ENCODE measurements around the gene MAN2B1.
"Not testable (repeated sequence)": the region's sequence is repeated elsewhere in the genome, so short reads cannot be mapped to it uniquely, and the experiment has no call there.

Gene MAN2B1

DNA sequence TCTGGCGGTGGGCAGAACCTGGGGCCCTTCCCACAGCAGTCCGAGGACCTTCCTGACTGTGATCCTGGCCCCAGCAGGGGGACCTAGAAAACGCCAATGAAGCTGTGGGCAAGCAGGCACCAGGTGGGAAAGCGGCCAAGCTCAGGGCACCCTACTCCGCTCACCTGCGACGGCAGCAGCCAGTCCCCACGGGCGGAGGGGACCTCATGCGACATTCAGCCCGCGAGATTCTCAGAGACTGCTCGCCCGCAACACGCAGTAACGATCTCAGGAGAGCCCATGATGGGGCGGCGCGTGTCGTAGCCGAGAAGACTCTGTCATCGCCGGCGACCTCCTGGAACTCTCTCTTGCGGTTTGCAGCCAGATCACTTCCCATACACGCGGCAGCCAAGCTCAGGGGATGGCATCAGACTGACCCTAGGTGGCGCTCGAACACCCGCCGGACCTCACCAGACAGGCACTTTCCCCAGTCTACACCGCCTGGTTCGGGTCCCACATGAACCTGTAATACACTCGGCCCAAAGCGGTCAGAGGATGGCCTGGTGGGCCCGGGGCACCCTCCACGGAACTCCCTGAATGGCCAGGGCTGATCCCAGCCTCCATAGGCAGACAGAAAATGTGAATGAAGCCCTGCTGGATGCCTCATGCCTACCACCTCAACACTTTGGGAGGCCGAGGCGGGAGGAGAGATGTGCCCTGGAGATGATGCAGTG is 26.5 kb downstream of the MAN2B1 start:
- Histone ChIP-seq H3K9ac (ENCODE audit: low read depth, low read length) (peak overlapping the region; percentile 33; the same call in 1 of the 2 replicates), H3K27ac (ENCODE audit: low read depth, low read length) (no peak overlapping the region), H3K4me1 (ENCODE audit: insufficient read depth, low read length) (no peaks in the 10 kb centered on the region), H3K27me3 (ENCODE audit: insufficient read depth, low read length) (no peaks in the 10 kb centered on the region), H3K9me3 (ENCODE audit: insufficient read depth, low read depth, low read length) (no peaks in the 10 kb centered on the region), H3K36me3 (ENCODE audit: insufficient read depth, low read length) (no peaks in the 10 kb centered on the region), H3K4me3 (ENCODE audit: low read length) (peak overlapping the region; percentile 44)
- WGBS, result 21% methylated on average over 39 of the region's 39 CpGs

DNA sequence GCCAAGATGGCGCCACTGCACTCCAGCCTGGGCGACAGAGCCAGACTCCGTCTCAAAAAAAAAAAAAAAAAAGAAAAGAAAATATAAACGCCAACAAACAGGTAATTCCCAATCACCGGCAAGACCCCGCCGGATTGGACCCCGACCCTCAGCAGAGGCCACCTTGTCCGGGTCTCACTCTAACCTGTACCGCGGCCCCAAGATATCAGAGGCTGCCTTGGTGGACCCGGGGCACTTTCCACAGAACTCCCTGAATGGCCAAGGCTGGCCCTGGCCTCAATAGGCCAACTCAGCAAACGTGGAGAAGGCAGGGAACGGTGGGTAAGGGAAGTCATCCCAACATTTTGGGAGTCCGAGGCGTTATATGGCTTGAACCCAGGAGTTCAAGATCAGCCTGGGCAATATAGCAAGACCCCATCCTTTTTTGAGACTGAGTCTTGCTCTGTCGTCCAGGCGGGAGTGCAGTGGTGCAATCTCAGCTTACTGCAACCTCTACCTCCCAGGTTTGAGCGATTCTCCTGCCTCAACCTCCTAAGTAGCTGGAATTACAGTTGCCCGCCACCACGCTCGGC is 27.8 kb downstream of the MAN2B1 start:
- no peaks in the 10 kb centered on the region for H3K36me3 ChIP-seq (ENCODE audit: insufficient read depth, low read length)
- no peaks in the 10 kb centered on the region for H3K27me3 ChIP-seq (ENCODE audit: insufficient read depth, low read length)
- 96% methylated on average over 20 of the region's 22 CpGs for WGBS
- no peaks in the 10 kb centered on the region for H3K4me1 ChIP-seq (ENCODE audit: insufficient read depth, low read length)
- no peak overlapping the region for H3K4me3 ChIP-seq (ENCODE audit: low read length)
- H3K9me3 ChIP-seq (ENCODE audit: insufficient read depth, low read depth, low read length), result no peaks in the 10 kb centered on the region
- no peak overlapping the region for H3K27ac ChIP-seq (ENCODE audit: low read depth, low read length)
- no peak overlapping the region for H3K9ac ChIP-seq (ENCODE audit: low read depth, low read length)

DNA sequence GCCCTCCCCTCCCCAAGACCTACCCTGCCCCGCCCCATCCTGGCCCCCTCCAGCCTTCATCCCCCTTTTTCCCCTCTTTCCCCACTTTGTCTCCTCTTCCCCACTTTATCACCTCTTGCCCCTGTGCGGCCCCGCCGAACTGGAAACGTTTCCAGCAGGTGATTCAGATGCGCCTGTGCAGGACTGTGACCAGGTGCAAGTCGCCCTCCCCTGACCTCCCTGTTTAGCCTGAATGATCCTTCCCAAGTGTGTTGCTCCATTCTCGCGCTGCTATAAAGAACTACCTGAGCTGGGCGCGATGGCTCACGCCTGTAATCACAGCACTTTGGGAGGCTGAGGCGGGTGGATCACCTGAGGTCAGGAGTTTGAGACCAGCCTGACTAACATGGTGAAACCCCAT is 29.9 kb downstream of the MAN2B1 start:
- Histone ChIP-seq H3K4me3 (ENCODE audit: low read length) (no peak overlapping the region), H3K9me3 (ENCODE audit: insufficient read depth, low read depth, low read length) (no peaks in the 10 kb centered on the region), H3K9ac (ENCODE audit: low read depth, low read length) (no peak overlapping the region), H3K27me3 (ENCODE audit: insufficient read depth, low read length) (no peaks in the 10 kb centered on the region), H3K27ac (ENCODE audit: low read depth, low read length) (no peak overlapping the region), H3K36me3 (ENCODE audit: insufficient read depth, low read length) (no peaks in the 10 kb centered on the region), H3K4me1 (ENCODE audit: insufficient read depth, low read length) (no peaks in the 10 kb centered on the region)
- WGBS, result 95% methylated on average over 13 of the region's 13 CpGs

DNA sequence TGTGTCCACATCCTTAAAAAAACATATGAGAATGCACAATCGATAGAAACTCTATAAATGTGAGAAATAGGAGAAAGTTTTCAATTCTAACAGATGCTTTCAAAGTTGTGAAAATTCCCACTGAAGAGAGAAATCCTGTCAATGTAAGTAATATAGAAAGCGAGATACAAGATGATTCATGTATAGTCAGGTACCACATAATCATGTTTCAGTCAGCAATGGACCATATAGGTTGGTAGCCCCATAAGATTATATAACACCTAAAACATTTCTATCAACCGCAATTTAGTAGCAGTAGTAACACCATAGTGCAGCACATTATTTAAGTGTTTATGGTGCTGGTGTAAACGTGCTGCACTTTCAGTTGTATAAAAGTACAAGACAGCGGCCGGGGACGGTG is 37.3 kb downstream of the MAN2B1 start:
- no peak overlapping the region for H3K9ac ChIP-seq (ENCODE audit: low read depth, low read length)
- no peak overlapping the region; the same call in 1 of the 2 replicates for H3K27ac ChIP-seq (ENCODE audit: low read depth, low read length)
- peaks cover 68% of the 10 kb centered on the region for H3K36me3 ChIP-seq (ENCODE audit: insufficient read depth, low read length)
- H3K4me3 ChIP-seq (ENCODE audit: low read length), result no peak overlapping the region
- H3K4me1 ChIP-seq (ENCODE audit: insufficient read depth, low read length), result no peaks in the 10 kb centered on the region
- H3K9me3 ChIP-seq (ENCODE audit: insufficient read depth, low read depth, low read length), result peaks cover 47% of the 10 kb centered on the region
- WGBS, result 98% methylated on average over 6 of the region's 7 CpGs
- H3K27me3 ChIP-seq (ENCODE audit: insufficient read depth, low read length), result no peaks in the 10 kb centered on the region

DNA sequence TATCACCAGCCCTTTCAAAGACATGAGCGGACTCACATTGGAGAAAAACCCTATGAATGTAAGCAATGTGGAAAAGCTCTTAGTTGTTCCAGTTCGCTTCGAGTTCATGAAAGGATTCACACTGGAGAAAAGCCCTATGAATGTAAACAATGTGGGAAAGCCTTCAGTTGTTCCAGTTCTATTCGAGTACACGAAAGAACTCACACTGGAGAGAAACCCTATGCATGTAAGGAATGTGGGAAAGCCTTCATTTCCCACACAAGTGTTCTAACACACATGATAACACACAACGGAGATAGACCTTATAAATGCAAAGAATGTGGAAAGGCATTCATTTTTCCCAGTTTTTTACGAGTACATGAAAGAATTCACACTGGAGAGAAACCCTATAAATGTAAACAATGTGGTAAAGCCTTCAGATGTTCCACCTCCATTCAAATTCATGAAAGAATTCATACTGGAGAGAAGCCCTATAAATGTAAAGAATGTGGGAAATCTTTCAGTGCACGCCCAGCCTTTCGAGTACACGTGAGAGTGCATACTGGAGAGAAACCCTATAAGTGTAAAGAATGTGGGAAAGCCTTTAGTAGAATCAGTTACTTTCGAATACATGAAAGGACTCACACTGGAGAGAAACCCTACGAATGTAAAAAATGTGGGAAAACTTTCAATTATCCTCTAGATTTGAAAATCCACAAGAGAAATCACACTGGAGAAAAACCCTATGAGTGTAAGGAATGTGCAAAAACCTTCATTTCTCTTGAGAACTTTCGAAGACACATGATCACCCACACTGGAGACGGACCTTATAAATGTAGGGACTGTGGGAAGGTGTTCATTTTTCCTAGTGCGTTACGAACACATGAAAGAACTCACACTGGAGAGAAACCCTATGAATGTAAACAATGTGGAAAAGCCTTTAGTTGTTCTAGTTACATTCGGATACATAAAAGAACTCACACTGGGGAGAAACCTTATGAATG is 38.2 kb downstream of the MAN2B1 start:
- no peak overlapping the region for H3K9ac ChIP-seq (ENCODE audit: low read depth, low read length)
- no peak overlapping the region for H3K4me3 ChIP-seq (ENCODE audit: low read length)
- H3K4me1 ChIP-seq (ENCODE audit: insufficient read depth, low read length), result no peaks in the 10 kb centered on the region
- no peak overlapping the region; the same call in 1 of the 2 replicates for H3K27ac ChIP-seq (ENCODE audit: low read depth, low read length)
- no peaks in the 10 kb centered on the region for H3K27me3 ChIP-seq (ENCODE audit: insufficient read depth, low read length)
- peaks cover 76% of the 10 kb centered on the region for H3K36me3 ChIP-seq (ENCODE audit: insufficient read depth, low read length)
- H3K9me3 ChIP-seq (ENCODE audit: insufficient read depth, low read depth, low read length), result peaks cover 47% of the 10 kb centered on the region
- WGBS, result 97% methylated on average over 16 of the region's 17 CpGs

DNA sequence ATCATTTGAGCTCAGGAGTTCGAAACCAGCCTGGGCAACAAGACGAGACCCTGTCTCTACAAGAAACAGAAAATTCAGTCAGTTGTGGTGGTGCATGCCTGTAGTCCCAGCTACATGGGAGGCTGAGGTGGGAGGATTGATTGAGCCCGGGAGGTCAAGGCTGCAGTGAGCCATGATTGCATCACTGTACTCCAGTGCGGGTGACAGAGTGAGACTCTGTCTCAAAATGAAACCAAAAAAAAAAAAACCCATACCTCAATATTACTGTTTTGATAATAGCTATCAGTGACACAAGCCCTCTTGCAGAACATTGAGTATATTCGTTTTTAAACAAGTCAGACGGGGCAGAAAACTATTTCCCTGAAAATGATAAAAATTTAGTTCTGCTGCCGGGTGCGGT is 39.6 kb downstream of the MAN2B1 start:
- Histone ChIP-seq H3K4me3 (ENCODE audit: low read length) (no peak overlapping the region), H3K36me3 (ENCODE audit: insufficient read depth, low read length) (peaks cover 76% of the 10 kb centered on the region), H3K27ac (ENCODE audit: low read depth, low read length) (no peak overlapping the region), H3K9ac (ENCODE audit: low read depth, low read length) (no peak overlapping the region), H3K9me3 (ENCODE audit: insufficient read depth, low read depth, low read length) (peaks cover 47% of the 10 kb centered on the region), H3K4me1 (ENCODE audit: insufficient read depth, low read length) (no peaks in the 10 kb centered on the region), H3K27me3 (ENCODE audit: insufficient read depth, low read length) (no peaks in the 10 kb centered on the region)
- 96% methylated on average over 8 of the region's 8 CpGs for WGBS

DNA sequence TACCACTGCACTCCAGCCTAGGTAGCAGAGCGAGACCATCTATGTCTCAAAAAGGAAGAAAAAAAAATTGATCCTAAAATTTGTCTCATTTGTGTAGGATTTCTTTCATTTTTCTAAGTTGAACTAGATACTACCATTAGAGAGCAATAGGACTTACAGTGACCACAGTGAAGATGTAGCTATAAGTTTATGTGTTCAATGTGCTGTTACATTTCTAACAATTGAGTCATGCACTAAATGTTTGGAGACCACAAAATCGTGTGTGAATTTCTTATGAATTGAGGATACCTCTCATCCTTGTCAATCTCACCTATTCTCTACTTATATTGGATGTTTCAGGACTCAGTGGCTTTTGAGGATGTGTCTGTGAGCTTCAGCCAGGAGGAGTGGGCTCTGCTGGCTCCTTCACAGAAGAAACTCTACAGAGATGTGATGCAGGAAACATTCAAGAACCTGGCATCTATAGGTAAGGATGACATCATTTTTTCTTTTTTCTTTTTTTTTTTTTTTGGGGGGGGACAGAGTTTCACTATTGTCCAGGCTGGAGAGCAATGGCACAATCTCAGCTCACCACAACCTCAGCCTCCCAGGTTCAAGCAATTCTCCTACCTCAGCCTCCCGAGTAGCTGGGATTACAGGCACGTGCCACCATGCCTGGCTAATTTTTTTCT is 43.0 kb downstream of the MAN2B1 start:
- no peaks in the 10 kb centered on the region for H3K27me3 ChIP-seq (ENCODE audit: insufficient read depth, low read length)
- WGBS, result 93% methylated on average over 3 of the region's 4 CpGs
- peaks cover 6% of the 10 kb centered on the region for H3K4me1 ChIP-seq (ENCODE audit: insufficient read depth, low read length)
- peaks cover 50% of the 10 kb centered on the region for H3K36me3 ChIP-seq (ENCODE audit: insufficient read depth, low read length)
- H3K9me3 ChIP-seq (ENCODE audit: insufficient read depth, low read depth, low read length), result peaks cover 29% of the 10 kb centered on the region
- no peak overlapping the region for H3K4me3 ChIP-seq (ENCODE audit: low read length)
- no peak overlapping the region for H3K9ac ChIP-seq (ENCODE audit: low read depth, low read length)
- no peak overlapping the region for H3K27ac ChIP-seq (ENCODE audit: low read depth, low read length)

DNA sequence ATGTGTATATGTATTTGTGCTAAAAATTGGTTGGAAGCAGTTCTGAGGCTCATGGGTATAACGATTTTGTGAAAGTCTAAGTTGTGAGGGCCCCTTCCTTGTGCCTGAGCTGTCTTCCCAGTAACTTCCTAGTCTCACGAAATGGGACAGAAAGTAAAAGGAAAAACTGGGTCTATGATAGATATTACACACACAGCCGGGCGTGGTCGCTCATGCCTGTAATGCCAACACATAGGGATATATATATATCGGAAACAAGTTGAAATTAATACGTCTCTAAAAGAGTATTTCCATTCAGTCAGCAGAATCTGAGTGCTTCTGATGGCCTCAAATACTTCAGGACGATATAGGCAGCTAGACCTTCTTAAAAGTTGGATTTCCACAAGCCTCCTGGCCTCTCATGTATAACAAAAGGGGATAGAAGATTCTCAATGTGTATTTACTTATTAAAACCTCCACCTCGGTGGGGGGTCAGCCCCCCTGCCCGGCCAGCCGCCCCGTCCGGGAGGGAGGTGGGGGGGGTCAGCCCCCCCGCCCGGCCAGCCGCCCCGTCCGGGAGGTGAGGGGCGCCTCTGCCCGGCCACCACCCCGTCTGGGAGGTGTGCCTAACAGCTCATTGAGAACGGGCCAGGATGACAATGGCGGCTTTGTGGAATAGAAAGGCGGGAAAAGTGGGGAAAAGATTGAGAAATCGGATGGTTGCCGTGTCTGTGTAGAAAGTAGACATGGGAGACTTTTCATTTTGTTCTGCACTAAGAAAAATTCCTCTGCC is 45.1 kb downstream of the MAN2B1 start:
- peak overlapping the region; percentile 41; the same call in 1 of the 2 replicates for H3K9ac ChIP-seq (ENCODE audit: low read depth, low read length)
- peaks cover 39% of the 10 kb centered on the region for H3K36me3 ChIP-seq (ENCODE audit: insufficient read depth, low read length)
- H3K27me3 ChIP-seq (ENCODE audit: insufficient read depth, low read length); H3K4me1 ChIP-seq (ENCODE audit: insufficient read depth, low read length): not testable (repeated sequence)
- peak overlapping the region; percentile 28 for H3K4me3 ChIP-seq (ENCODE audit: low read length)
- peaks cover 10% of the 10 kb centered on the region; the same call in 1 of the 2 replicates for H3K9me3 ChIP-seq (ENCODE audit: insufficient read depth, low read depth, low read length)
- 54% methylated on average over 24 of the region's 26 CpGs for WGBS
- peak overlapping the region; percentile 72 for H3K27ac ChIP-seq (ENCODE audit: low read depth, low read length)

DNA sequence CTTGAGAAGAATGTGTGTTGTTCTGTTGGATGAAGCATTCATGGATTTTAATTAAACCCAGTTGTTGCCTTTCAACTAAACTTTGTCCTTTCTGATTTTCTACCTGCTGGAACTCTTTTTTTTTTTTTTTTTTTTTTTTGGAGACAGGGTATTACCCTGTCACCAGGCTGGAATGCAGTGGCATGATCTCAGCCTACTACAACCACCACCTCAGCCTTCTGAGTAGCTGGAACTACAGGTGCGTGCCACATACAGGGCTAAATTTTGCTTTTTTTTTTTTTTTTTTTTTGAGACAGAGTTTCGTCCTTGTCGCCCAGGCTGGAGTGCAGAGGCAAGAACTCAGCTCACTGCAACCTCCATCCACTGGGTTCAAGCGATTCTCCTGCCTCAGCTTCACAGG is 48.9 kb downstream of the MAN2B1 start:
- WGBS, result 98% methylated on average over 4 of the region's 4 CpGs
- Histone ChIP-seq H3K4me3 (ENCODE audit: low read length) (no peak overlapping the region), H3K4me1 (ENCODE audit: insufficient read depth, low read length) (peaks cover 6% of the 10 kb centered on the region), H3K27me3 (ENCODE audit: insufficient read depth, low read length) (no peaks in the 10 kb centered on the region), H3K9ac (ENCODE audit: low read depth, low read length) (no peak overlapping the region), H3K27ac (ENCODE audit: low read depth, low read length) (no peak overlapping the region), H3K36me3 (ENCODE audit: insufficient read depth, low read length) (peaks cover 31% of the 10 kb centered on the region), H3K9me3 (ENCODE audit: insufficient read depth, low read depth, low read length) (no peaks in the 10 kb centered on the region)

DNA sequence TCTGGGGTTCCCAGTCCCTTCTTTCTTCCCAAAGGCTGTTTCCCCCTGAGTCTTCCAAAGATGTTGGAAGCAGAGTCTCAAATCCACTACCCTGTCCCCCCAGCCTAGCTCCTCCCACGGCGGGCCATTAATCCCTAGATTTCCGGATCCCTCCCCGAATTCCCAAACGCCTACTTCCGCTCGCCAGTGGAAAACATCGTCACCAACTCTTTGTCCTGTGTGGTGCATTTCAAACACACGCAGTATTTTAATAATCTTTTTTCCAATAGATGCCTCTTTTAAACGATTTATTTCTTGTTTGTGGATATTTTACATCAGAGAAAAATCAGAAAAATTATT is 55.2 kb downstream of the MAN2B1 start:
- Histone ChIP-seq H3K9me3 (ENCODE audit: insufficient read depth, low read depth, low read length) (no peaks in the 10 kb centered on the region), H3K27ac (ENCODE audit: low read depth, low read length) (peak overlapping the region; percentile 93)
- 0% methylated on average over 9 of the region's 10 CpGs for WGBS

More for the DNA sequence above, 55.2 kb downstream of the MAN2B1 start:
- H3K36me3 ChIP-seq (ENCODE audit: insufficient read depth, low read length), result peaks cover 31% of the 10 kb centered on the region
- peaks cover 6% of the 10 kb centered on the region; the same call in 1 of the 2 replicates for H3K4me1 ChIP-seq (ENCODE audit: insufficient read depth, low read length)
- H3K27me3 ChIP-seq (ENCODE audit: insufficient read depth, low read length), result no peaks in the 10 kb centered on the region
- peak overlapping the region; percentile 81 for H3K4me3 ChIP-seq (ENCODE audit: low read length)
- H3K9ac ChIP-seq (ENCODE audit: low read depth, low read length), result peak overlapping the region; percentile 76

All from HUES64 (cell line).